SK-N-SH treated with all-trans-retinoic acid at 6 μM for 48 hours (cell line): ENCODE results near the gene DET1.

Source experiments
- ARNTL ChIP-seq: fragments of 450-650 bp; formaldehyde crosslinking; IDR thresholded peaks from 2 replicates; pipeline ENCODE4 v1.5.0; 2020; ENCODE audit warnings: low read depth, mild to moderate bottlenecking, moderate library complexity, borderline replicate concordance
- BACH2 ChIP-seq: fragments of 250-450 bp; sonication (Bioruptor Pico); IDR thresholded peaks from 2 replicates; pipeline ENCODE4 v1.9.0; 2021; ENCODE audit warnings: mild to moderate bottlenecking, borderline replicate concordance
- CREB5 ChIP-seq: fragments of 250-450 bp; sonication (Bioruptor Pico); IDR thresholded peaks from 2 replicates; pipeline ENCODE4 v1.5.1; 2020; ENCODE audit warnings: low read depth, mild to moderate bottlenecking, moderate library complexity
- GLIS3 ChIP-seq: fragments of 250-450 bp; sonication (Bioruptor Pico); IDR thresholded peaks from 2 replicates; pipeline ENCODE4 v1.5.0; 2020; ENCODE audit warnings: mild to moderate bottlenecking, moderate library complexity
- PATZ1 ChIP-seq: fragments of 250-450 bp; sonication (Bioruptor Pico); IDR thresholded peaks from 2 replicates; pipeline ENCODE4 v1.8.0; 2020; ENCODE audit warnings: mild to moderate bottlenecking, moderate library complexity, borderline replicate concordance
- PPARA ChIP-seq: fragments of 250-450 bp; sonication (Bioruptor Pico); IDR thresholded peaks from 2 replicates; pipeline ENCODE4 v1.5.0; 2020; ENCODE audit warnings: mild to moderate bottlenecking, borderline replicate concordance
- RARB ChIP-seq: fragments of 250-450 bp; sonication (Bioruptor Pico); IDR thresholded peaks from 2 replicates; pipeline ENCODE4 v1.8.0; 2021; ENCODE audit warnings: mild to moderate bottlenecking, moderate library complexity
- ZC3H10 ChIP-seq: fragments of 250-450 bp; sonication (Bioruptor Pico); IDR thresholded peaks from 2 replicates; pipeline ENCODE4 v1.5.1; 2021; ENCODE audit warnings: mild to moderate bottlenecking, moderate library complexity
- ZFP3 ChIP-seq: fragments of 250-450 bp; sonication (Bioruptor Pico); IDR thresholded peaks from 2 replicates; pipeline ENCODE4 v1.5.0; 2020; ENCODE audit warnings: mild to moderate bottlenecking, moderate library complexity

GRCh38 chr15:88472225-88472624 is 74.3 kb downstream of the DET1 start:
- no peak for TF ChIP-seq BACH2 (CRISPR knock-in tag)
- no peak for TF ChIP-seq PATZ1 (CRISPR knock-in tag)
- TF ChIP-seq PPARA (CRISPR knock-in tag), result no peak
- TF ChIP-seq ZFP3 (CRISPR knock-in tag), result no peak
- no peak for TF ChIP-seq ZC3H10
- no peak for TF ChIP-seq ARNTL
- TF ChIP-seq RARB (CRISPR knock-in tag), result no peak
- no peak for TF ChIP-seq GLIS3 (CRISPR knock-in tag)
- no peak for TF ChIP-seq CREB5 (CRISPR knock-in tag)
